Liver (tissue), 9 donors: Measurements from ENCODE around the gene ZNF22. TPM values are rescaled to one million over a fixed set of nuclear protein-coding genes. Genes with fewer than 3 reads are reported as not detected.
A peak's percentile ranks its signal among the peaks of the same experiment; 100 is the strongest.

Source experiments
- DNase-seq: peaks from one replicate; pipeline ENCODE4 v3.0.0-alpha.2; 2017; ENCODE audit warnings: low spot score
- H3K27ac ChIP-seq, 2 donors: one replicate each; pipeline ENCODE4 v1.7.0; 2013; ENCODE audit warnings: inconsistent platforms in 2 of 2, low read length in 2 of 2, control low read depth in 1 of 2, low read depth in 1 of 2, mild to moderate bottlenecking in 1 of 2
- H3K27me3 ChIP-seq, 4 donors: one replicate each; pipeline versions ENCODE4 v1.6.1 to v1.7.0; 2013; ENCODE audit warnings: low read length in 3 of 4, inconsistent platforms in 1 of 4, mild to moderate bottlenecking in 1 of 4, moderate library complexity in 1 of 4; ENCODE audit not compliant: control insufficient read depth in 4 of 4, insufficient read depth in 4 of 4
- H3K36me3 ChIP-seq, 4 donors: one replicate each; pipeline versions ENCODE4 v1.6.1 to v1.7.0; 2013; ENCODE audit warnings: low read length in 3 of 4, mild to moderate bottlenecking in 3 of 4, low read depth in 1 of 4, moderate library complexity in 1 of 4; ENCODE audit not compliant: control insufficient read depth in 4 of 4, insufficient read depth in 3 of 4
- H3K4me1 ChIP-seq, 4 donors: one replicate each; pipeline versions ENCODE4 v1.6.1 to v1.7.0; 2013; ENCODE audit warnings: low read length in 3 of 4, mild to moderate bottlenecking in 3 of 4, moderate library complexity in 1 of 4; ENCODE audit not compliant: control insufficient read depth in 4 of 4, insufficient read depth in 4 of 4
- H3K4me3 ChIP-seq, 3 donors: one replicate each; pipeline versions ENCODE4 v1.6.1 to v1.7.0; 2013; ENCODE audit warnings: low read length in 3 of 3, control low read depth in 1 of 3, low read depth in 1 of 3, mild to moderate bottlenecking in 1 of 3
- H3K9ac ChIP-seq, 2 donors: one replicate each; pipeline ENCODE4 v1.7.0; 2013; ENCODE audit warnings: low read length in 2 of 2, mild to moderate bottlenecking in 2 of 2, moderate library complexity in 2 of 2, control low read depth in 1 of 2, low read depth in 1 of 2
- H3K9me3 ChIP-seq, 4 donors: one replicate each; pipeline versions ENCODE4 v1.6.1 to v1.7.0; 2013; ENCODE audit warnings: low read length in 3 of 4; ENCODE audit not compliant: control insufficient read depth in 4 of 4
- CTCF ChIP-seq: fragments of 150-350 bp; IDR thresholded peaks from 2 replicates; pipeline ENCODE4 v1.5.1; 2017; ENCODE audit warnings: improper control_type of control experiment, low read depth, low read length; ENCODE audit not compliant: missing input control
- EGR1 ChIP-seq, 2 donors: IDR thresholded peaks; 2 replicates each; pipeline ENCODE4 v1.6.1; 2016 to 2018; ENCODE audit warnings: antibody characterized with exemption in 2 of 2, low read depth in 2 of 2
- FOXA1 ChIP-seq: IDR thresholded peaks from 2 replicates; pipeline ENCODE4 v1.6.1; 2016; ENCODE audit warnings: antibody characterized with exemption
- FOXA2 ChIP-seq: IDR thresholded peaks from 2 replicates; pipeline ENCODE4 v1.6.1; 2016; ENCODE audit warnings: antibody characterized with exemption
- GABPA ChIP-seq, 2 donors: IDR thresholded peaks in 1 of 2; conservative IDR thresholded peaks in 1 of 2; 2 replicates each; pipeline ENCODE4 v1.6.1; 2016; ENCODE audit warnings: antibody characterized with exemption in 2 of 2, mild to moderate bottlenecking in 1 of 2, moderate library complexity in 1 of 2
- HNF4A ChIP-seq, 2 donors: conservative IDR thresholded peaks; 2 replicates each; pipeline ENCODE4 v1.6.1; 2016; ENCODE audit warnings: antibody characterized with exemption in 2 of 2, mild to moderate bottlenecking in 2 of 2
- HNF4G ChIP-seq: IDR thresholded peaks from 2 replicates; pipeline ENCODE4 v1.6.1; 2016; ENCODE audit warnings: antibody characterized with exemption
- JUND ChIP-seq, 2 donors: IDR thresholded peaks; 2 replicates each; pipeline ENCODE4 v1.6.1; 2016; ENCODE audit warnings: antibody characterized with exemption in 2 of 2
- NR2F2 ChIP-seq: IDR thresholded peaks from 2 replicates; pipeline ENCODE4 v1.6.1; 2016; ENCODE audit warnings: antibody characterized with exemption
- RAD21 ChIP-seq, 2 donors: IDR thresholded peaks; 2 replicates each; pipeline ENCODE4 v1.6.1; 2016; ENCODE audit warnings: antibody characterized with exemption in 2 of 2, mild to moderate bottlenecking in 2 of 2
- RXRA ChIP-seq, 2 donors: IDR thresholded peaks; 2 replicates each; pipeline ENCODE4 v1.6.1; 2017 to 2018; ENCODE audit warnings: antibody characterized with exemption in 2 of 2, mild to moderate bottlenecking in 1 of 2
- SP1 ChIP-seq: IDR thresholded peaks from 2 replicates; pipeline ENCODE4 v1.6.1; 2018; ENCODE audit warnings: antibody characterized with exemption, mild to moderate bottlenecking
- TAF1 ChIP-seq: conservative IDR thresholded peaks from 2 replicates; pipeline ENCODE4 v1.6.1; 2016; ENCODE audit warnings: antibody characterized with exemption, mild to moderate bottlenecking
- YY1 ChIP-seq: IDR thresholded peaks from 2 replicates; pipeline ENCODE4 v1.6.1; 2016; ENCODE audit warnings: antibody characterized with exemption, mild to moderate bottlenecking
- WGBS: extraction: QIAGEN DNeasy Blood & Tissue Kit; methylation state at CpG from one replicate; pipeline ENCODE4 v1.1.7; 2013; 5-methylcytosine and 5-hydroxymethylcytosine counted together
- polyA plus RNA-seq, 2 donors: library from polyadenylated mRNA; stranded (reverse) in 1 of 2; unstranded in 1 of 2; fragments of 200-250 nt in 1 of 2; fragments of >200 nt in 1 of 2; fragmentation: Nextera tagmentation in 1 of 2; extraction: Ambion mirVana in 1 of 2; gene quantifications; one replicate each; pipeline versions ENCODE4 v1.2.1 to v1.2.3, GENCODE V29; 2013 to 2015
- total RNA-seq, 2 donors: library from RNA; depleted of rRNA; stranded (reverse); fragments of >200 nt; gene quantifications; one replicate each; pipeline ENCODE4 v1.2.3, GENCODE V29; 2014
- TF ChIP-seq, protein P1 (sequence below): IDR thresholded peaks from 2 replicates; pipeline ENCODE4 v1.6.1; 2016; ENCODE audit warnings: antibody characterized with exemption
- TF ChIP-seq, protein P2 (sequence below): IDR thresholded peaks from 2 replicates; pipeline ENCODE4 v1.6.1; 2016; ENCODE audit warnings: antibody characterized with exemption
- TF ChIP-seq, protein P3 (sequence below): IDR thresholded peaks from 2 replicates; pipeline ENCODE4 v1.6.1; 2016; ENCODE audit warnings: antibody characterized with exemption
- donor health status: healthy.
- donor health status: healthy.
- donor health status: healthy.
- donor health status: healthy.
- donor health status: healthy.

Gene ZNF22
- total and polyA plus RNA-seq, 4 donors, result 10.3 to 22.6 (median 20.3) TPM

DNA sequence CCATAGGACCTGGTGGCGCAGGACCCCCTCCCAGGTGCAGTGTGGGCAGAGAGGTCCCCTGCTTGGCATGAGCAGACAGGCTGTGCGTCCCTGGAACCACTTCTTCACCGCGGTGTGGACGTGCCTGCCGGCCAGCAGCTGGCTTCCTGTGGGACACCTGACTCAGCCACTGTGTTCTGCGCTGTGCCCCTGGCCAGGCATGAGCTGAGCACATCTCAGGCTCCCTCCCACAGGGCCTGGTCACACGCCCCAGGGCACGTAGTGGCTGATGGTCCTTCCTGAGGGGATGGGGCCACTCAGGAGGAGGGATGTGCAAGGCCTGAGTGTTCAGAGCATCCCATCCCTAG, 18.6 kb upstream of the ZNF22 start:
- 80% methylated on average over 9 of the region's 9 CpGs for WGBS
- Histone ChIP-seq H3K9ac (no peak overlapping the region), H3K27ac (peak overlapping the region; percentile 91 to 94), H3K4me1 (peaks cover 30 to 42% (median 36%) of the 10 kb centered on the region in 4 donors), H3K27me3 (no peaks in the 10 kb centered on the region), H3K36me3 (peaks cover 0 to 2% (median 0%) of the 10 kb centered on the region in 4 donors), H3K4me3 (no peak overlapping the region), H3K9me3 (no peaks in the 10 kb centered on the region)
- DNase-seq, result no peak
- TF ChIP-seq EGR1 (IDR thresholded peaks at IDR 0.05; ENCODE audit: low read depth in 2 of 2) (no peak), TAF1 (no peak), NR2F2 (no peak), HNF4G (no peak), JUND (IDR thresholded peaks at IDR 0.05) (no peak), FOXA1 (no peak)
- TF ChIP-seq, protein P1, sequence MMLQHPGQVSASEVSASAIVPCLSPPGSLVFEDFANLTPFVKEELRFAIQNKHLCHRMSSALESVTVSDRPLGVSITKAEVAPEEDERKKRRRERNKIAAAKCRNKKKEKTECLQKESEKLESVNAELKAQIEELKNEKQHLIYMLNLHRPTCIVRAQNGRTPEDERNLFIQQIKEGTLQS, result no peak
- TF ChIP-seq, protein P2, sequence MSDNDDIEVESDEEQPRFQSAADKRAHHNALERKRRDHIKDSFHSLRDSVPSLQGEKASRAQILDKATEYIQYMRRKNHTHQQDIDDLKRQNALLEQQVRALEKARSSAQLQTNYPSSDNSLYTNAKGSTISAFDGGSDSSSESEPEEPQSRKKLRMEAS, result no peak

GRCh38 chr10:44982496-44982895, 18.2 kb upstream of the ZNF22 start:
- H3K9me3 ChIP-seq, result no peaks in the 10 kb centered on the region
- peaks cover 0 to under 1% (median 0%) of the 10 kb centered on the region in 4 donors for H3K36me3 ChIP-seq
- H3K9ac ChIP-seq, result no peak overlapping the region
- no peak overlapping the region for H3K4me3 ChIP-seq
- no peak for DNase-seq
- peaks cover 27 to 40% (median 34%) of the 10 kb centered on the region in 4 donors for H3K4me1 ChIP-seq
- no peaks in the 10 kb centered on the region for H3K27me3 ChIP-seq
- WGBS, result 94% methylated on average over 9 of the region's 9 CpGs
- peak overlapping the region; percentile 91 to 94 for H3K27ac ChIP-seq
- TF ChIP-seq GABPA (IDR thresholded peaks at IDR 0.05 in 1 of 2, conservative IDR thresholded peaks at IDR 0.05 in 1 of 2), result no peak
- no peak for TF ChIP-seq NR2F2
- TF ChIP-seq, protein P2, result no peak
- TF ChIP-seq CTCF, result no peak
- TF ChIP-seq EGR1 (IDR thresholded peaks at IDR 0.05; ENCODE audit: low read depth in 2 of 2), result no peak
- TF ChIP-seq, protein P3, sequence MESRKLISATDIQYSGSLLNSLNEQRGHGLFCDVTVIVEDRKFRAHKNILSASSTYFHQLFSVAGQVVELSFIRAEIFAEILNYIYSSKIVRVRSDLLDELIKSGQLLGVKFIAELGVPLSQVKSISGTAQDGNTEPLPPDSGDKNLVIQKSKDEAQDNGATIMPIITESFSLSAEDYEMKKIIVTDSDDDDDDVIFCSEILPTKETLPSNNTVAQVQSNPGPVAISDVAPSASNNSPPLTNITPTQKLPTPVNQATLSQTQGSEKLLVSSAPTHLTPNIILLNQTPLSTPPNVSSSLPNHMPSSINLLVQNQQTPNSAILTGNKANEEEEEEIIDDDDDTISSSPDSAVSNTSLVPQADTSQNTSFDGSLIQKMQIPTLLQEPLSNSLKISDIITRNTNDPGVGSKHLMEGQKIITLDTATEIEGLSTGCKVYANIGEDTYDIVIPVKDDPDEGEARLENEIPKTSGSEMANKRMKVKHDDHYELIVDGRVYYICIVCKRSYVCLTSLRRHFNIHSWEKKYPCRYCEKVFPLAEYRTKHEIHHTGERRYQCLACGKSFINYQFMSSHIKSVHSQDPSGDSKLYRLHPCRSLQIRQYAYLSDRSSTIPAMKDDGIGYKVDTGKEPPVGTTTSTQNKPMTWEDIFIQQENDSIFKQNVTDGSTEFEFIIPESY, result no peak
- no peak for TF ChIP-seq YY1
- TF ChIP-seq FOXA1, result no peak
- no peak for TF ChIP-seq TAF1

DNA sequence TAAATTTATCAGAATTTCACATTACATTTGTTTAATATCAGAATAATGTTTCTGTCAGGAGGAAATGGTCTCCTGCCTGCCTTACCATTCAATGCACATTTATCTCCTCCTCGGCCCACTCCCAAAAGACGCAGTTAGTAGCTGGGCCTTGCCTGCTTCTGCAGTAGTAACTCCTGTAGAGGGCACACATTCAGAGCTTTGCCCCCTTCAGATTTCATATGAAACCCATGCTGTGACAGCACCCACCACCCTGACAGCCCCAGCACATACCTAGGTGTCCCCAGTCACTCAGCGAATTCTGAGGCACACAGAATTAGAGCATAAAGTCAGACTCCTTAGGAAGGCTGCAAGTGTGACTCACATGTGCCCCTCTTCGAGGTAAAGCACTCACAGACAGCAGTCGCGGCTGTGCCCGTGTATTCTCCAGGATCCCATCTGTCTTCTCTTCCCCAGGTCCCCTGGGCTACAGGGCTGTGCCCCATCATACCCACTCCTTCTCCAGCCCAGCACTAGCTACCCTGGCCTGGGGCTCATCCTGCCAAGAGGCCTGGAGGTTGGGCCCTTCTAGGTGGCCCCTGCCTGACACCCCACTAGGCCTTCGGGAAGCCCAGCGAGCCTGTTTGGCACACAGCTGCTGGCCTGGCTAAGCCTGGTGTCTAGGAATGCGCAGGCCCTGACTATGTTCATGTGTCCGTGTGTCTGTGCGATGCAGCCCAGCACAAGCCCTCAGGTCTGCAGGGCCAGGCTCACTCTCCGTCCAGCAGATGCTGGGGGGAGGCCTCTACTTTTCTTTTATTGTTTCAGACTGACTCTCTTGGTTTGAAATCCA, 17.4 kb upstream of the ZNF22 start:
- DNase-seq, result no peak
- H3K27ac ChIP-seq, result no peak overlapping the region
- H3K4me1 ChIP-seq, result peaks cover 27 to 39% (median 33%) of the 10 kb centered on the region in 4 donors
- TF ChIP-seq TAF1, result no peak
- no peak for TF ChIP-seq EGR1 (IDR thresholded peaks at IDR 0.05; ENCODE audit: low read depth in 2 of 2)
- TF ChIP-seq, protein P1, result no peak
- no peak for TF ChIP-seq FOXA1
- no peak for TF ChIP-seq RXRA (IDR thresholded peaks at IDR 0.05)
- TF ChIP-seq FOXA2, result no peak
- TF ChIP-seq RAD21 (IDR thresholded peaks at IDR 0.05), result no peak
- no peak for TF ChIP-seq CTCF
- TF ChIP-seq SP1, result no peak
- no peak for TF ChIP-seq HNF4A (conservative IDR thresholded peaks at IDR 0.05)
- TF ChIP-seq, protein P3, result no peak

More for the DNA sequence above, 17.4 kb upstream of the ZNF22 start:
- Histone ChIP-seq H3K4me3 (no peak overlapping the region), H3K27me3 (no peaks in the 10 kb centered on the region), H3K36me3 (no peaks in the 10 kb centered on the region), H3K9ac (no peak overlapping the region), H3K9me3 (no peaks in the 10 kb centered on the region)
- WGBS, result 96% methylated on average over 13 of the region's 13 CpGs
